ENCODE data around the gene SFMBT2. TPM values are rescaled to one million over a fixed set of nuclear protein-coding genes. Genes with fewer than 3 reads are reported as not detected.
A peak's percentile ranks its signal among the peaks of the same experiment; 100 is the strongest.

Gene SFMBT2
- total RNA-seq, 1 donor from 2014 or later: 7.2 TPM

- Mint-ChIP-seq H3K4me3 (no peak overlapping the region), H3K36me3 (peaks cover 3% of the 10 kb centered on the region), H3K4me1 (ENCODE audit: unreplicated experiment) (no peaks in the 10 kb centered on the region), H3K27me3 (peaks cover 41% of the 10 kb centered on the region), H3K9me3 (no peaks in the 10 kb centered on the region), H3K27ac (peak overlapping the region; percentile 60)
- DNase-seq (ENCODE audit: extremely low spot score, unreplicated experiment): no peak
- TF ChIP-seq CTCF (conservative IDR thresholded peaks at IDR 0.05): no peak
These were observed 122.7 kb downstream of the SFMBT2 start for GRCh38 chr10:7288060-7288690.

GRCh38 chr10:7287377-7287776 lies 123.5 kb downstream of the SFMBT2 start:
- Mint-ChIP-seq H3K36me3 (peaks cover 3% of the 10 kb centered on the region), H3K27ac (no peak overlapping the region), H3K4me1 (ENCODE audit: unreplicated experiment) (no peaks in the 10 kb centered on the region), H3K27me3 (peaks cover 42% of the 10 kb centered on the region), H3K4me3 (no peak overlapping the region), H3K9me3 (no peaks in the 10 kb centered on the region)
- TF ChIP-seq CTCF (conservative IDR thresholded peaks at IDR 0.05): no peak
- DNase-seq (ENCODE audit: extremely low spot score, unreplicated experiment): no peak

- no peaks in the 10 kb centered on the region for H3K36me3 Mint-ChIP-seq
- no peak overlapping the region for H3K4me3 Mint-ChIP-seq
- H3K9me3 Mint-ChIP-seq: no peaks in the 10 kb centered on the region
- no peak for DNase-seq (ENCODE audit: extremely low spot score, unreplicated experiment)
- H3K27ac Mint-ChIP-seq: no peak overlapping the region
- no peak for TF ChIP-seq CTCF (conservative IDR thresholded peaks at IDR 0.05)
- peaks cover 36% of the 10 kb centered on the region for H3K27me3 Mint-ChIP-seq
- H3K4me1 Mint-ChIP-seq (ENCODE audit: unreplicated experiment): no peaks in the 10 kb centered on the region
These were observed 125.1 kb downstream of the SFMBT2 start for GRCh38 chr10:7285522-7286322.

GRCh38 chr10:7283246-7283645 lies 127.6 kb downstream of the SFMBT2 start:
- H3K4me3 Mint-ChIP-seq: no peak overlapping the region
- no peak for TF ChIP-seq CTCF (conservative IDR thresholded peaks at IDR 0.05)

GRCh38 chr10:7282457-7282856 lies 128.4 kb downstream of the SFMBT2 start:
- Mint-ChIP-seq H3K4me3 (no peak overlapping the region), H3K4me1 (ENCODE audit: unreplicated experiment) (peaks cover 5% of the 10 kb centered on the region), H3K9me3 (no peaks in the 10 kb centered on the region), H3K36me3 (no peaks in the 10 kb centered on the region), H3K27ac (no peak overlapping the region), H3K27me3 (peaks cover 58% of the 10 kb centered on the region)
- no peak for TF ChIP-seq CTCF (conservative IDR thresholded peaks at IDR 0.05)
- no peak for DNase-seq (ENCODE audit: extremely low spot score, unreplicated experiment)

More at GRCh38 chr10:7283246-7283645, 127.6 kb downstream of the SFMBT2 start:
- Mint-ChIP-seq H3K4me1 (ENCODE audit: unreplicated experiment) (peaks cover under 1% of the 10 kb centered on the region), H3K27me3 (peaks cover 51% of the 10 kb centered on the region), H3K36me3 (no peaks in the 10 kb centered on the region), H3K27ac (no peak overlapping the region), H3K9me3 (no peaks in the 10 kb centered on the region)
- DNase-seq (ENCODE audit: extremely low spot score, unreplicated experiment): no peak
